AG09309 (cell line): Measurements from ENCODE around the gene TECPR1.

Experiments
- DNase-seq: peaks from one replicate; pipeline ENCODE4 v3.0.0-alpha.2; 2010; ENCODE audit warnings: low read depth
- H3K4me3 ChIP-seq: 2 replicates; pipeline ENCODE4 v1.5.1; 2011; ENCODE audit warnings: mild to moderate bottlenecking, low read depth, low read length, moderate library complexity; ENCODE audit not compliant: control insufficient read depth
- CTCF ChIP-seq: IDR thresholded peaks from 2 replicates; pipeline ENCODE4 v1.5.1; 2011; ENCODE audit warnings: mild to moderate bottlenecking, low read depth, low read length, inconsistent platforms; ENCODE audit not compliant: insufficient read depth, control insufficient read depth; ENCODE audit errors: missing control alignments

TECPR1 gene

GRCh38 chr7:98215561-98216495 lies 36.2 kb downstream of the TECPR1 start:
- no peak for DNase-seq
- no peak overlapping the region for H3K4me3 ChIP-seq
- TF ChIP-seq CTCF, result no peak

- no peak for DNase-seq
- H3K4me3 ChIP-seq, result no peak overlapping the region
- TF ChIP-seq CTCF, result no peak
These were observed 37.2 kb downstream of the TECPR1 start for GRCh38 chr7:98214811-98215321.

- DNase-seq, result no peak
- H3K4me3 ChIP-seq, result no peak overlapping the region
- no peak for TF ChIP-seq CTCF
These were observed 37.9 kb downstream of the TECPR1 start for GRCh38 chr7:98213888-98214810.

- no peak for TF ChIP-seq CTCF
- no peak overlapping the region for H3K4me3 ChIP-seq
- DNase-seq, result no peak
These were observed 38.6 kb downstream of the TECPR1 start for GRCh38 chr7:98213296-98213887.

- no peak for DNase-seq
These were observed 39.4 kb downstream of the TECPR1 start for GRCh38 chr7:98212532-98213041.

More at GRCh38 chr7:98212532-98213041, 39.4 kb downstream of the TECPR1 start:
- no peak overlapping the region for H3K4me3 ChIP-seq
- no peak for TF ChIP-seq CTCF
